GM18907 (cell line): Measurements from ENCODE around the gene OR2D2.
"Not testable (repeated sequence)": the region's sequence is repeated elsewhere in the genome, so short reads cannot be mapped to it uniquely, and the experiment has no call there.

ENCODE experiments used
- ATAC-seq: cut with Tn5 transposase; IDR thresholded peaks from one replicate; pipeline ENCODE4 v1.9.1; 2021; ENCODE audit warnings: mild to moderate bottlenecking, moderate library complexity; ENCODE audit not compliant: unreplicated experiment

OR2D2 gene

DNA sequence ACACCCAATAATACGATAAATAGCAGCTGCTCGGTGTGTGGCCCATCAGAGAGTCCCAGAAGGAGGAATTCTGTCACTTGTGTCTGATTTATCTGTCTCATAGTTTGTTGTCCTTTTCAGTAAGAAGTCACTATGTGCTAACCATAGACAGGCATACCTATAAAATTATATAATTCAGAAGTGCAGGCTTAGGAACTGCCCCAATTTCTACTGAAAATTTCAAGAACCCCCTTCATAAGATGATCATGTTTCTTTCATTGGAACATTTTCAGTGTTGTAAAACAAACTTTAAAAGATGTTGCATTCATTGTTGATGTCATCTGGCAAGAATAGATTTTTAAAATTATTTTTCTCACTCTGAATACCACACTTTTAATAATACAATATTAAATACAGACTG lies at the start of gene OR2D2:
OR2D2 (minus strand) TSS at position 101 of the 400 bp plus-strand sequence; CDS start at position 101, 0 bp downstream.
- no peak for ATAC-seq

- no peak for ATAC-seq
Measured at GRCh38 chr11:6941970-6942369, 49.7 kb upstream of the OR2D2 start.

- no peak for ATAC-seq
Measured at GRCh38 chr11:6932145-6932544, 39.8 kb upstream of the OR2D2 start.

DNA sequence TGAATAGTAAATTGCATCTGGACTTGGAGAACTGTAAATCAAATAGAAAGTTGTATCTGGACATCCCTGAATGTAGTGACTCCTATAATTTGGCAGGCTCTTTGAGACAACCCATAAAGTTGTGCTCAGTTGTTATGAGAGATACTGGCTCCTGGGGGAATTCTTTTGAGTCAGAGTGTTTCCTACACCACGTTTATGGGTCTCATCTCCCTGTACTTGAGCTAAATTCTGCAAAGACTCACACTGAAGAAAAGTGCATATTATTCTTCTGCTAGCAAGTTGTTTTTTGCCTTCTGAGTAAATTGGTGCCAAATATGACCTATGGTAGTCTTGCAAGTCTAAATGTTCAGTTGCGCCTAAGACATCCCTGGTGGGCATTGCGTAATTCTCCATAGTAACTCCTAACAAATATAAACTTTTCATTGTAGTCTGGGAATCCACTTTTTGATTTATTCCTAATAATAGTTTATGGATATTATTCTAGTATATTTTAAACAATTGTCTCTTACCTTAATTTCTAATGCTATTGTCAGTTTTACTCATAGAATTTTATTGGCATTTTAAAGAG lies 38.9 kb upstream of the OR2D2 start:
- no peak for ATAC-seq

DNA sequence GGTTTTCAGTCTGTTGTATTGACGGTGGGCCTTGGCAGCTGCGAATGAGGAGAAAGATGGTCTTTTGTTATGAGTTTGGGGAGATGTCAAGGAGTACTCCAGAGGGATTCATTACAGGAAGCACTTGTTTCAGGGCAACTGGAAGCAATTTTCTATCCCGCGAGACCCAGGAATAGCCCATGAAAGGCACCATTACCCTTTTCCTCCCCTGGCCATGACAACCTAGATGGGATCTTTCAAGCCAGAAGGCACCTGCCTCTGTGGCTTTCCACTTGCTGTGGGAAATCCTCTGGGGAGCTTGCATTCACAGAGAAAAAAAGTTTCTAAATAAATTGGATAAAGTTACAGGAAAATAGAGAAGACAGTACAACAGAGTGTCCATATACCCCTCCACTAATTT lies 36.6 kb upstream of the OR2D2 start:
- ATAC-seq: no peak

GRCh38 chr11:6927030-6927617 lies 34.8 kb upstream of the OR2D2 start:
- peak; percentile 74 for ATAC-seq

- peak; percentile 74 for ATAC-seq
Measured at GRCh38 chr11:6926208-6927029, 34.1 kb upstream of the OR2D2 start, which contains the start of gene ZNF215. TSS of gene ZNF215 (plus strand) at chr11:6926426. CDS start at chr11:6932273, 5,847 bp downstream.

DNA sequence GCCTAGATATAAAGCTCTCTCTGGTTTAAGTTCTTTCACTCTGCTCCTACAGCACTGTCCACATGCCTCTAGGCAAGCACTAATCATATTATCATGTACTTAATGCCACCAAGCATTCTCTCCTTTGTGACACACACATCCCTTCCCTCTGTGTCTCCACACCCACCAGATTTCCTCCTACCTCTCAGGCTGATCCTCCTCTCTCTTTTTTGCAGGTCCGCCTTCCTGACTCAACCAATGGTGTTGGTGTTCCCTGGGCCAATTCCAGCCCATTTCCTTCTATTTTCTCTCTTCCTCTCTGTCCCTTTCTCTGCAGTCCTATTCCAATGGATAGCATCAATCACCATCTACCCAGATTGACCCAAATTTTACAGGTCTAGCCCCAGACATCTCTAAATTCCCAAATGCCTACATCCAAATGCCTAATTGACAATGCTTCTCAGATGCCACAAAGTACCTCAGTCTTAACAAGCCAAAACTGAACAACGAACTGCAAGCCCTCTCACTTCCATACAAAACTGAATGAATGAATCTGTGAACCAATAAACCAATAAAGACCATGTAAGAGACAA lies 33.4 kb upstream of the OR2D2 start:
- ATAC-seq: peak; percentile 12

DNA sequence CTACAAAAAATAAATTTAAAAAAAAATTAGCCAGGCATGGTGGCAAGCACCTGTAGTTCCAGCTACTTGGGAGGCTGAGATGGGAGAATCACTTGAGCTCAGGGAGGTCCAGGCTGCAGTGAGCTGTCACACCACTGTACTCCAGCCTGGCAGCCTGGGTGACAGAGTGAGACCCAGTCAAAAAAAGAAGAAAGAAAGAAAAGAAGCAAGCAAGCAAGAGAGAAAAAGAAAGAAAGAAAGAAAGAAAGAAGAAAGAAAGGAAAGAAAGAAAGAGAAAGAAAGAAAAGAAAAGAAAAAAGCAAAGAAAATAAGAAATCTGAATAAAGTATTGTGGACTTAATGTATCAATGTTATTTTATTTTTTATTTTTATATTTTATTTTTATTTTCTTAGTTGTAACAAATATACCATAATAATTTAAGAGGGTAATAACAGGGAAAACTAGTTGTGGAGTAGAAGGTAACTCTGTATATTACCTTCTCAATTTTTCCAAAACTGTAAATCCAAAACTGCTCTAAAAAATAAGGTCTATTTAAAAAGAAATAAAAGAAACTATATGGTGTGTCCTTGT lies 32.8 kb upstream of the OR2D2 start:
- no peak for ATAC-seq

GRCh38 chr11:6920702-6921101 lies 28.4 kb upstream of the OR2D2 start, which contains the start of gene OR2D3:
TSS of gene OR2D3 (plus strand) at chr11:6921002. CDS start at chr11:6921002, 0 bp downstream.
- ATAC-seq: no peak

DNA sequence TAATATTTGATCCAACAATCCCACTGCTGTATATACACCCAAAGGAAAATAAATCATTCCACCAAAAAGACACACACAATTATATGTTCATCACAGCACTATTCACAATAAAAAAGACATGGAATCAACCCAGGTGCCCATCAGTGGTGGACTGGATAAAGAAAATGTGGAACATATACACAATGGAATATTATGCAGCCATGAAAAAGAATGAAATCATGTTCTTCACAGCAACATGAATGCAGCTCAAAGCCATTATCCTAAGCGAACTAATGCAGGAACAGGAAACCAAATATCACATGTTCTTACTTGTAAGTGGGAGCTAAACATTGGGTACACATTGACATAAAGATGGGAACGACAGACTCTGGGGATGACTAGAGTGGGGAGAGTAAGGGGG lies 27.4 kb upstream of the OR2D2 start:
- ATAC-seq: no peak

DNA sequence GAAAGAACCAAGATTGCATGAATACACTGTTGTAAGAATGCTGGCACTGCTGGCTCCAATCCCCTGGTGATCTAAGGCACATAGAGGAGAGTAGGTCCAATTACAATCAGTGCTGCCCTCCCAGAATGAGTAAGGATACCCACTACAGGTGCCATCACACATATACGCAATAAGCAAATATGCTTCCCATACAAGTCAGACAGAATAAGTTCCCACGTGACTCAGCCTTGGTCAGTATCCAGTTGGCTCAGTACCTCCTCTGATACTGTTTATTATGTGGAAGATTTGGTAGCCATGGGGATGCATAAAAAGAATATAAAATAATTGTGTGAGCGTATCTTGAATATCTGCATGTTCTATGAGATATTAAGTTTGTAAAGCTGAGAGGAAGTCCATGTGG lies 19.6 kb upstream of the OR2D2 start:
- ATAC-seq: no peak

DNA sequence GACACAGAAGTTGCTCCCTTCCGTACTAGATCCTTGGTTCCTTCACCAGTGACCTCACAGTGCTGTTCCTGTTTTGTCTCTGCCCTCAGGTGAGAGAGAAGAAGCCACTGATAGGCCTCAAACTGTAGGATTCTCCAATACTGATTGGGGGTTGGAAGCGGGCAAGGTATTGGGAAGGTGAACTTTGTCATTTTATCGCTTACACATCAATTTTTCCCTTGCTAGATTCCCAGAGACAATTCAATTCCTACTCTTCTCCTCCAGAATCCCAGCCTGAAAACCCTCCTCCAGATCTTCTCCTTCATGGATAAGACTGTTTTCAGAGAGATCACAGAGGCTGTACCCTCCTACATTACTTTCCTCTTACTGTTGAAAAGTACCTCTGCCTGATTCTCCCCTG lies 19.1 kb upstream of the OR2D2 start:
- no peak for ATAC-seq

- ATAC-seq: not testable (repeated sequence)
Measured at GRCh38 chr11:6904804-6905203, 12.5 kb upstream of the OR2D2 start.

DNA sequence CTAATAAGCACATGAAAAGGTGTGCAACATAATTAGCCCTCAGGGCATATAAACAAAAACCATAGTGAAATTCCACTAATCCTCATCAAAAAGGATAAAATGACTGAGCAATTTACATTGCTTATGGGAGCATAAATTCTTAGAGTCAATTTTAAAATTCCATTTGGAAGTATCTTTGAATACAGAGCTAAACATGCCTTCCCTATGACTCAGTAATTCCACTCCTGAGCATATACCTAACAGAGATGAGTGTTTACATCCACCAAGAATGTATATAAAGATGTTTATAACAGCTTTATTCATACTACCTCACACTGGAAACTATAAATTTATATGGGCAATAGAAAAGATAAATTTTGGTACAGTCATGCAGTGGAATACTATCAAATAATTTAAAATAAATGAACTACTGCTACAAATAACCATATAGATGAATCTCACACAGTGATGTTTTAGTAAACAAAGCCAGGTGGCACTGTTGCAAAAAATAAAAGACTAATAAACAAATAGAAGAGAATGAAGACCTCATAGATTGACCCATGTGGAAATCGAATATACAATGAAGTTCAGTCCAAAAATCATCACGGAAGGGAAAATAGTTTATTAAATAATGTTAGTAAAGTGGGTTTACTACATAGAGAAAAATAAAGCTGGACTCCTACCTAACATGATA lies 8.2 kb upstream of the OR2D2 start:
- no peak for ATAC-seq

GRCh38 chr11:6898911-6899310 lies 6.6 kb upstream of the OR2D2 start:
- no peak for ATAC-seq

DNA sequence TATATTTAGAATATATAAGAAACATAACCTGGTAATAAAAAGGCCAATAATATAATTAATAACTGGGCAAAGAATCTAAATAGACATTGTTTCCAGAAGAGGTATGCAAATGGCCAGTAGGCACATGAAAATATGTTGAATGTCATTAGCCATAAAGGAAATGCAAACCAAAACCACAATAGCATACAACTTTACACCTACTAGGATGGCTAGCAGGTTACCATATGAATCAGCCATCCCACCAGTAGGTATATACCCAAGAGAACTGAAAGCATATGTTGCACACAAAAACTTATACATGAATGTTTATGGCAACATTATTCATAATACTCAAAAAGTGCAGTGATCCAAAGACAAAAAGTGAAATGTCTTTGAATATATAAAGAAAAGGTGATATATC lies 2.7 kb upstream of the OR2D2 start:
- peak; percentile 89 for ATAC-seq

DNA sequence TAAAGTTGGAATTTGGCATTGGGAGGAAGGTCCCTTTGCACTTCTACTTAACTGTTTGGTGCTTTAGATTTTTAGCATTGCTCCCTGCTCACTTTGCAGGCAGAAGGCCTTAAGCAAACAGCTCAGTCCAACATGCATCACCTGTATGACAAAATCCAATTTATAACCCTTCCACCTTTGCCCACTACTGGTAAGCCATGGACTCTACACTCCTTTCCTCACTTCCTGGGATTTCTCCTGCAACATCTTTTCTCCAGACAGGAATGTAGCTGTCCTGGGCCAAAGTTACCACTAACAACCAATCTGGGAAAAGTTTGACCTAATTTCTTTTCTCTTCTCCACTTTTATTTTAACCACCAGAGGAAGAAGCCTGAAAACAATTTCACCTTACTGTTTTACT lies 1.8 kb upstream of the OR2D2 start:
- no peak for ATAC-seq

DNA sequence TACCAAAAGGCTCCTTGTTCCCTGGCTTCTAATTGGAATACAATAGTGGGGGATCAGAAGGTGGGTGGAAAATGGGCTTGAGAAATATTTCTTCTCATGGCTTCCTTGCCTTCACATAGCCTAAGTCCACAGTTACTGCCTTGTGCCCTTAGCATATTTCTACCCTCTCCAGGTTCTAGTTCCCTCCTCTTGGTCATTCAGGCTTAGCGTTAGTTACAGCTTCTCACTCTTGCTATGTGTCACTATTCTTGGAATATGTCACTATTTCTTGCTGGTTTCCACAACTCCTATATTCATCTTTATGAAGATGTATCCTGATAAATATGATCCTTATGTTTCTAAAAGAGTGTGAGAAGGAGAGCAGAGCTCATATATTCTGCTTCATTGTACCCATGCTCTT lies 2.5 kb downstream of the OR2D2 start:
- ATAC-seq: no peak

DNA sequence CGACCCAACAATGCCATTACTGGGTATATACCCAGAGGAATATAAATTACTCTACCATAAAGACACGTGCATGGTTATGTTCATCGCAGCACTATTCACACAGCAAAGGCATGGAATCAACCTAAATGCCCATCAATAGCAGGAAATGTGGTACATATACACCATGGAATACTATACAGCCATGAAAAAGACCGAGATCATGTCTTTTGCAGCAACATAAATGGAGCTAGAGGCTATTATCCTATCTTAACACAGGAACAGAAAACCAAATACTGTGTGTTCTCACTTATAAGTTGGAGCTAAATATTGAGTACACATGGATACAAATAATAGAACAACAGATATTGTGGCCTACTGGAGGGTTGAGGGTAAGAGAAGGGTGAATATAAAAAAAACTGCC lies 3.5 kb downstream of the OR2D2 start:
- ATAC-seq: no peak

- ATAC-seq: not testable (repeated sequence)
Measured at GRCh38 chr11:6887711-6888110, 4.6 kb downstream of the OR2D2 start.
